ENCODE results near the gene UBE2S.
A peak's percentile ranks its signal among the peaks of the same experiment; 100 is the strongest.

UBE2S gene

GRCh38 chr19:55384920-55385723 is 22.5 kb downstream of the UBE2S start:
- peak overlapping the region; percentile 59 for H3K4me3 ChIP-seq (ENCODE audit: low read depth, low read length)
- no peak for TF ChIP-seq CTCF (conservative IDR thresholded peaks at IDR 0.05; ENCODE audit: low read depth, low read length)
- peak; percentile 98 for DNase-seq (ENCODE audit: low read depth)

- peak within 1 kb of the TSS; percentile 60 for H3K4me3 ChIP-seq (ENCODE audit: low read depth, low read length)
- no peak for TF ChIP-seq CTCF (conservative IDR thresholded peaks at IDR 0.05; ENCODE audit: low read depth, low read length)
- DNase-seq (ENCODE audit: low read depth) = no peak
Observed at GRCh38 chr19:55384131-55384919, 23.3 kb downstream of the UBE2S start, which contains the start of gene TMEM238. Gene TMEM238 (minus strand): TSS chr19:55384292. CDS start chr19:55384259, 33 bp downstream.

GRCh38 chr19:55383279-55384130 is 24.1 kb downstream of the UBE2S start:
- no peak for TF ChIP-seq CTCF (conservative IDR thresholded peaks at IDR 0.05; ENCODE audit: low read depth, low read length)
- peak overlapping the region; percentile 60 for H3K4me3 ChIP-seq (ENCODE audit: low read depth, low read length)
- DNase-seq (ENCODE audit: low read depth) = peak; percentile 80

- H3K4me3 ChIP-seq (ENCODE audit: low read depth, low read length) = no peak overlapping the region
- TF ChIP-seq CTCF (conservative IDR thresholded peaks at IDR 0.05; ENCODE audit: low read depth, low read length) = no peak
- DNase-seq (ENCODE audit: low read depth) = no peak
Observed at GRCh38 chr19:55382522-55383054, 25.0 kb downstream of the UBE2S start.

- H3K4me3 ChIP-seq (ENCODE audit: low read depth, low read length) = no peak overlapping the region
- TF ChIP-seq CTCF (conservative IDR thresholded peaks at IDR 0.05; ENCODE audit: low read depth, low read length) = no peak
Observed at GRCh38 chr19:55382013-55382412, 25.6 kb downstream of the UBE2S start.

GRCh38 chr19:55379174-55379573 is 28.4 kb downstream of the UBE2S start:
- no peak for TF ChIP-seq CTCF (conservative IDR thresholded peaks at IDR 0.05; ENCODE audit: low read depth, low read length)
- no peak overlapping the region for H3K4me3 ChIP-seq (ENCODE audit: low read depth, low read length)
- DNase-seq (ENCODE audit: low read depth) = no peak

More at GRCh38 chr19:55382013-55382412, 25.6 kb downstream of the UBE2S start:
- DNase-seq (ENCODE audit: low read depth) = no peak
